Stimulated activated CD4-positive, alpha-beta T cell treated with anti-CD3 and anti-CD28 coated beads, Interleukin-12 subunit alpha, Interleukin-12 subunit beta, amount 100 ng/mL, for 24 hours (primary cell): ENCODE results near the gene FBXO31.
A peak's percentile ranks its signal among the peaks of the same experiment; 100 is the strongest.
"Not testable (repeated sequence)": the region's sequence is repeated elsewhere in the genome, so short reads cannot be mapped to it uniquely, and the experiment has no call there.

Source experiments
- DNase-seq, 2 experiments: peaks; one replicate each; pipeline ENCODE4 v3.0.0-alpha.2; 2020; ENCODE audit warnings: low read depth in 2 of 2

The FBXO31 gene

DNA sequence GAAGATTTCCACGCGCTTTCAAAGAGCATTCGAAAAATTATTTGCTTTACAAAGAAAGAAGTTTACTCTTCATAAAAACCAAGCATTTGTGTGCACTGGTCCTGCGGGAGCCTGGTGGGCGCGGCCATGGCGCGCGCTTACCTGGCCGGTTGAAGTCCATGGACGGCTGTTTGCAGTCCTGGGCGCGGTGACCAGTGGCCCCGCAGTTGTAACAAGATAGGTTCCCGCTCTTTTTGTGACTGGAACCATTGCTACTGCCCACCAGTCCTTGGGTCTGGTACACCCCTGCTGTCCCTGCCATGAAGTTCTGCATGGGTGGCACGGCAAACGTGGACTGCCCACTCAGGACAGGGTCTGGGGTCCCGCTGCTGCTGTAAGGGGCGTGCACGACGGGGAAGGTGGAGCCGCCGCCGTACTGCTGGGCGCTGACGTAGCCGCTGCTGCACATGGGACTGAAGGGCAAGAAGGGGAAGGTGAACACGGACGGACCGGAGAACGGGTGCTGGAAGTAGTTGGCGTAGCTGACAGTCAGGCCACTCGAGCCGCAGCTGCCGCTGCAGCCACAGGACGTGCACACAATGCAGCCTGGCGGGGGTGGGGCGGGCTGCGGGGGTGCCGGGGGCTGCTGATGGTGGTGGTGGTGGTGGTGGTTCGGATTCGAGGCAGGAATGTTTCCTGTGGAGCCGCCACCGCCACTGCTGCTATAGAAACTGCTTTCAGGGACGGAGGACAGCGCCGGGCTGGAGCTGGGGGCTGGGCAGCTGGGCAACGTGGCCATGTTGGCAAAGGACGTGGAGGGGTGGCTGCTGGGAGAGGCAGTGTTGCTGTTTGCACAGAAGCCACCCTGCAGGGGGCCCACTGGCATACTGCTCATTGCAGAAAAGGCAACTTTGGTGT is 28.0 kb upstream of the FBXO31 start:
- DNase-seq: no peak

DNA sequence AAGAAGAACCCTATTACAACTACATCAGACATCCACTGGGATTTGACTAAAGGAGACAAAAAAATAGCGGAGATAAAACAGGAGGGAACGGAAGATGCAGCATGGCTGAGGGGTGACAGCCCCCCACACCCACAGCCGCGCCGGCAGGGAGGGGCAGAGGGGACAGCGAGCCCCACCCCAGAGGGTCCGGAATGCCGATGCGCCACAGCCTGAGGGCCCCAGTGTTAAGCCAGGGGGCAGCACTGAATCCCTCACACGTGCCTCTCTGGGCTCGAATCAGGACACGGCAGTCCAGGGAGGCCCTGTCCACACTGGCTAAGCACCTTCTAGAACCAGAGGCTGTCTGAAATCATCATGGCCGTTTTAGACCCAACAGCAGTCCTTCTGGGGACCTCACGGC is 27.4 kb upstream of the FBXO31 start:
- no peak for DNase-seq

DNA sequence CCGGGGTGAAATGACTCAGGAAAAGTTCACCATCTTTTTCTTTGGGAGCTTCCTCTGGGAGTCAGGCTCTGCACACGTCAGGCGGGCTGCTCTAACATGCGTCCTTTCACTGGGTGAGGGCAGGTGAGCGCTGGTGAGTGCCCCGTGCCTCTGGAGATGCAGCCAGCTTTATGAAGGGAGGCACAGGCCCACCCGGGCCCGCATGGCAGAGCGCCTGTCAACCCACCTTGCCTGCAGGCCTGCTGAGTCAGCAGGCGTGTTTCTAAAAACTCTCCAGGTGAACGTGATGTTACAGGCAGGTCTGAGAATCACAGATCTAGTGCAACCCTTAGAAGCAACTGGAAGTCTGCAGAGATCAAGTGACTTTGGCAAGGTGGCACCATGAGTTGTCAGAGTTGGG is 27.0 kb upstream of the FBXO31 start:
- DNase-seq: no peak

GRCh38 chr16:87409781-87410180 is 26.2 kb upstream of the FBXO31 start:
- DNase-seq: no peak

DNA sequence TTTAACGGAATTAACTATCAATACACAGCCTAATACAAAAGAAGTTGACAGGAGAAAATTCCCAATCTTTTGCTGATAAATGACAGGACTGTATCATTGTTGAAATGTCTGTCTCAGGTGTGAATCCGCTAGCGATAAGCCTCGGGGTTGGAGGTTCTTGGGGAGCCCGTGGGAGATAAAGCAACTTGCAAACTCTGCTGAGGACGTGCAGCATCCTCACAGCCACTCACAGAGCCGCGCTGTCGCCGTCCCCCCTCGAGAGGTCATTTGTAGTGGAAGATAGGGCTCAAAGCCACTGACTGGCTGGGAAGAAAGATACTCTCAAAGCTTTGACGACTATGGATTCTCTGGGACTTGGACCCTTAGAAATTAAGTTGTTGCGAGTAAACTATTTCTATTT is 25.6 kb upstream of the FBXO31 start:
- DNase-seq: no peak

DNA sequence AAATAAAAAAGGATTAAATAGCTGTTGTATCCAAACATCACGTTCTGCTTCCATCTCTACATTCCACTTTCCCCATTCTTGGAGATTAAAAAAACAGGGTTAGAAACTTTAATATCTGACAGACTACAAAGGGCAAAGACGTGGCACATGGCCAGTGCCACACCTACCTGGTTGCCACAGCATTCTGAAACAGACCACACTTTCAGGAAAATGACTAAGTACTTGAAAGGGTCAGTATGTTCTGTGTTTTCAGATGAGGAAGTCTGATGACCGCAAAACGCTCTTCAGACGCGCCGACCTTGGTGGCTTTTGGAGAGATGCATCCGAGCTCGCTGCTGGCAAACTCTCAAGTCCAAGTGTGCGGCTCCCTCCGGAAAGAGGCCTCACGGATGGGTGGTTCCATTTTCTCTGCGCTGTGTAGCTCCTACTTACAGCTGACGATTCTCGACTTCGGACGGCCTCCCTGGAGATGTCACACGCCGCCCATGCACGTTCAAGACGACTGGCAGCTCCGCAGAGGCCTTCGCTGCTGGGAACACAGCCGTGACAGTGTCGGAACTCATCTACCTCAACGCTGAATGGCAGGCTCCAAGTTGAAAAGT is 24.0 kb upstream of the FBXO31 start:
- no peak for DNase-seq

DNA sequence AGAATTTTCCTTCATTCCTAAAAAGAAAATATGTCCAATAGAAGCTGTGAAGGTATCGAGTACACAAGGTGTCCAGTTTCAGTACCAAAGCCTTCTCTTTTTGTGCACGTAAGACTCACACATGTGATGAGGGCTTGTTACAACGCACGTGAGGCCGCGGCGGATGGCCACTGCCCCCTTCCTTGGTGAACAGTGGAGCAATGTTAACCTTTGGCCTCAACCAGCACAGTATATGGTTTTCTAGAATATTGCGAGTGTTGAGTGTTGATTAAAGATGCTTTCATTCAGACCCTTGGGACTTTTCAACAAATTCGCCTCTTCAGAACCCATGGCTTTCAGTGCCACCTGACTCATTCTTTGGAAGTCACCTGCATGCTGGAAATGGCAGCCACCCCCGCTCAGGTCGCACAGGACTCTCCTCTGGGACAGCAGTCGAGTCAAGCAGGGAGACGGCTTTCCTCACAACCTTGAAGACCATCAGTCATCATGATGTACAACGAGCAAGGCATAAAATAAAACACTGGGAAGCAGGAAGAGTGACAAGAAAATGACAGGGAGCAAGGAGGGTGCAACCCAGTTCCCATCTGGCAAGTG is 23.0 kb upstream of the FBXO31 start:
- DNase-seq: no peak

DNA sequence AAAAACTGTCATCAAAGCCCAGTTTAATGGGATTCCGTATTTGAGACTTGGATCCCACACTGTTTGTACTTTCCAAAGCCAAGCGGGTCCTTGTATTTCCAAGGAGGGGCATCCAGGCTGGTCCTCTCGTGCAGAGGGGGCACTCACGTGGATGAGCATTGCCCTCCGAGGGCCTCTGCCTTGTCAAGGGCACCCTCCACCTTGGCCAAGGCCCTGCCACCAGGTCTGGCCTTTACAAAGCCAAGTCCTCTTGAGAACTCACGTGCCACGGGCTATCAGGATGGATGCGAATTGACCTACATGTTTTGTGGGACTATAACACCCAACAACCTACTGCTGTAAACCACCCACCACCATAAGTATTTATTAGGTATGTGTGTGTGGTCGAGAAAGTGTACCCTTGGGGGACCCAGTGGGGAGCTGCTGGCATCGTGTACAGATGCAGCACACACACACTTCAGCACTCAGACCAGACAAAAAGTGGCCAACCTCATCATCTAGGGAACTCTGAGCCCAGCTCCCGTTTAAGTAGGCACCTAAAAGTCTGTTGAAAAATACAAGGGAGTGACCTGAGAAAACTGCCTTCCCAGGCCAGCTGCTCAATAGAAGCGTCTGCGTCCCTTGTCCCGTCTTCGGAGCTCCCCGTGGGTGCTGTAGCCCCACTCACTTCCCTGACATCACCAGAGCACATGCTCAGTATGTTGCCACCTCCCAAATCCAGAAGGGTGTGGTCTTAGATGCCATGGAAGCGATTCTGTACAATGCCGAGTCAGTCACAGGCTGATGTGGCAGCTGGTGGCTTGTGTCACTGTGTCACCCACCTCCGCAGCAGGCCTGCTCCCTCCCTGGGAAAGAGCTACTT is 21.4 kb upstream of the FBXO31 start:
- DNase-seq: no peak

DNA sequence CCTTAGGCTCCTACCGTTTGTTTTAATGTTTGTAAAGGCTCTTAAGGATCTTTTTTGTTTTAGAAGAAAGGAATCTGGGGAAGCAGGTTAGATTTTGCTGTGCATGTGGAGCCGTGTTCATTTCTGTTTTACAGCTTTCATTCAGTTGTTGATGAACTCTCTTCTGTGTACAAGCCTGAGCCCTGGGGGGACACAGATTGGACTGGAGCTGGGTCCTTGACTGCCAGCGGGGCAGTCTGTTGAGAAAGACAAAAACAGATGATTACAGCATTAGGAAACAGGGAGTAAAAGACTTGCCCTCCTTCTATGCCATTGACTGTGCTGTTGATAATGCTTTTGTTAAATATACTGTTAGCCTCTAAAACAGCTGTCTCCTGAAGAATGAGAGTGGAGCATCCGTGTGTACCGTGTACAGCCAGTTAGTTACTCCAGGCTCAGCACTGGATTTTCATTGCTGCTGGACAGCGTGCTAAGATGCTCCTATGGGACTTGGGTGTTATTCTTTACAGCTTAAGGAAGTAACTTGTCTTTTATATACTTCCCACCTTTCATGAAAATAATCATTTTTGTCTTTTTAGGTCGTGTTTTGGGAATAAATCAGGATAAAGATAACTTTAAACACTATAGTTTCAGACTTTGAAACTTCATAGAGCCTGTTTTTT is 11.7 kb upstream of the FBXO31 start:
- no peak for DNase-seq

DNA sequence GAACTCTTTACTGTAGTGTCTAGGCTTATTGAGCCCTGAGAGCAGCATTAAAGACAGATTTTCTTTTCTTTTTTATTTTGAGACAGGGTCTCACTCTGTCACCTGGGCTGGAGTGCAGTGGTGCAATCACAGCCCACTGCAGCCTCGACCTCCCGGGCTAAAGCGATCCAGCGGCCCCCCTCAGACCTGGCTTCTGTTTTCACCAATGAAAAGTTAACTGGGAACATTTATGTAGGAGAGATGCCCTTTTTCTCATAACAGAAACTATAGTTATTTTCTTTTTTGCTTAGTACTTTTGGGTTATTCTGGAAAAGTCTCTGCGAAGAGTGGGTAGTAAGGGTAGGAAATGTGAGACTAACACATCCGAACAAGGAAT is 10.1 kb upstream of the FBXO31 start:
- no peak for DNase-seq

- peak in 1 of 2 experiments; percentile 29 for DNase-seq
Observed at GRCh38 chr16:87392821-87393679, 9.5 kb upstream of the FBXO31 start.

- DNase-seq: peak; percentile 96 to 97
Observed at GRCh38 chr16:87391950-87392820, 8.6 kb upstream of the FBXO31 start, which contains the start of gene MAP1LC3B. Gene MAP1LC3B (plus strand): TSS chr16:87392336. CDS start chr16:87392428, 92 bp downstream.

- DNase-seq: no peak
Observed at GRCh38 chr16:87391324-87391949, 7.9 kb upstream of the FBXO31 start.

DNA sequence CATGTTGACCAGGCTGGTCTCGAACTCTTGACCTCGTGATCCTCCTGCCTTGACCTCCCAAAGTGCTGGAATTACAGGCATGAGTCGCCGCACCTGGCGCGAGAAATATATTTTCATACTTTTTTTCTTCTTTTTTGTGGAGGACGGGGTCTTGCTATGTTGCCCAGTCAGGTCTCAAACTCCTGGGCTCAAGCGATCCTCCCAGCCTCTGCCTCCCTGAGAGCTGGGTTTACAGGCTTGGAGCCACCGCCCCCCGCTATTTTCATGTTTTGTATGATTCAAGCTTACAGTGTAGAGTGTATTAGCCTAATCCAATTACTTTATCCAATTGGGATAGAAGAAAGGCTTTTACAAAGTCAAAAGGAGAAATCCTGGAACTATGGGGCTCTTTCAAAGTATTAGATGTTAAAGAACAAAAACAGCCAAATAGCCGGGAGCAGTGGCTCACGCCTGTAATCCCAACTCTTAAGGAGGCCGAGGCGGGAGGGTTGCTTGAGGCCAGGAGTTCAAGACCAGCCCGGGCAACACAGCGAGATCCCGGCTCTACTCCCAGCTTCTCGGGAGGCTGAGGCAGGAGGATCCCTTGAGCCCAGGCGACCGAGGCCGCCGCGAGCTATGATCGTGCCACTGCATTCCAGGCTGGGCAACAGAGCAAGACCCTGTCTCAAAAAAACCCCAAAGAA is 7.2 kb upstream of the FBXO31 start:
- DNase-seq: no peak

- not testable (repeated sequence) for DNase-seq
Observed at GRCh38 chr16:87389914-87390313, 6.3 kb upstream of the FBXO31 start.

- DNase-seq: no peak
Observed at GRCh38 chr16:87389245-87389644, 5.7 kb upstream of the FBXO31 start.

DNA sequence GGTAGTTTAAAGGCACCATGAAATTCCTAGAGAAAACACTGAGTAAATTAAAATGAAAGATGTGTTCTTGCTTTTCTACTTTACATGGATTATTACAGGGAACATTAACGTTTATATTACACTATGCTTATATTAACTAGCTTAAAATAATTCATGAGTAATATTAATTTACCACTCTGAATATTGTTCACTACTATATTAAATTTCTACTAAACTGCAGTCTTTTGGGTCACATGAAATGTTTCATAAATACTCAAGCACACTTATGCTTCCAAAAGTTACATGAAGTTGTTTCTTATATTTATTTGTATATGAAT is 5.2 kb upstream of the FBXO31 start:
- DNase-seq: no peak
